Measurements from ENCODE around the gene PIGQ. TPM values are rescaled to one million over a fixed set of nuclear protein-coding genes. Genes with fewer than 3 reads are reported as not detected.

PIGQ gene
- total RNA-seq, 4 donors from 2014 or later = 37.4 to 115 (median 56.0) TPM

GRCh38 chr16:619476-620100 lies 49.8 kb downstream of the PIGQ start:
- H3K36me3 ChIP-seq = no peaks in the 10 kb centered on the region
- no peak overlapping the region for H3K4me3 ChIP-seq
- H3K27me3 ChIP-seq = no peaks in the 10 kb centered on the region
- DNase-seq = no peak
- intact Hi-C loops (cut with DNase I; ENCODE audit: low total_unique reads) (no loop called here), in situ Hi-C loops (cut with MboI; ENCODE audit: low pct_ligation_motif_present in 1 of 4, low pct_unique_long_range_greater_than_20kb in 1 of 4, low sequenced_read_pairs in 3 of 4) (loop anchor here in 1 of 4 donors (25.0 kb wide), 1 partner anchor 107 kb away; no protein-coding TSS in a partner anchor)
- H3K9me3 ChIP-seq = no peaks in the 10 kb centered on the region
- peaks cover 0 to 21% (median 3%) of the 10 kb centered on the region in 4 donors for H3K4me1 ChIP-seq
- WGBS, 2 donors (ENCODE audit: low coverage in 1 of 2) = 90 to 97% methylated on average over 4 to 20 of the region's 20 CpGs
- no peak overlapping the region for H3K27ac ChIP-seq
- TF ChIP-seq EP300 (IDR thresholded peaks at IDR 0.05; ENCODE audit: low read depth) (no peak), POLR2AphosphoS5 (IDR thresholded peaks at IDR 0.05) (no peak), POLR2A (IDR thresholded peaks at IDR 0.05) (no peak), CTCF (IDR thresholded peaks at IDR 0.05) (no peak)

GRCh38 chr16:620700-621525 lies 51.1 kb downstream of the PIGQ start:
- WGBS, 2 donors (ENCODE audit: low coverage in 1 of 2) = 57 to 91% methylated on average over 1 to 23 of the region's 41 CpGs
- Histone ChIP-seq H3K4me3 (no peak overlapping the region), H3K4me1 (peaks cover 0 to 15% (median 3%) of the 10 kb centered on the region in 4 donors), H3K27ac (no peak overlapping the region), H3K27me3 (no peaks in the 10 kb centered on the region), H3K36me3 (no peaks in the 10 kb centered on the region), H3K9me3 (no peaks in the 10 kb centered on the region)
- intact Hi-C loops (cut with DNase I; ENCODE audit: low total_unique reads) (no loop called here), in situ Hi-C loops (cut with MboI; ENCODE audit: low pct_ligation_motif_present in 1 of 4, low pct_unique_long_range_greater_than_20kb in 1 of 4, low sequenced_read_pairs in 3 of 4) (loop anchor here in 1 of 4 donors (25.0 kb wide), 1 partner anchor 109 kb away; no protein-coding TSS in a partner anchor)
- TF ChIP-seq EP300 (IDR thresholded peaks at IDR 0.05; ENCODE audit: low read depth) (no peak), POLR2AphosphoS5 (IDR thresholded peaks at IDR 0.05) (no peak), CTCF (IDR thresholded peaks at IDR 0.05) (no peak), POLR2A (IDR thresholded peaks at IDR 0.05) (no peak)
- DNase-seq = no peak

- H3K27ac ChIP-seq = peak overlapping the region in 3 of 4 donors; percentile 41 to 75 (median 46)
- H3K27me3 ChIP-seq = no peaks in the 10 kb centered on the region
- DNase-seq = no peak
- H3K9me3 ChIP-seq = no peaks in the 10 kb centered on the region
- in situ Hi-C loops (cut with MboI; ENCODE audit: low pct_ligation_motif_present in 1 of 4, low pct_unique_long_range_greater_than_20kb in 1 of 4, low sequenced_read_pairs in 3 of 4) (loop anchor here in 1 of 4 donors (25.0 kb wide), 1 partner anchor 109 kb away; no protein-coding TSS in a partner anchor), intact Hi-C loops (cut with DNase I; ENCODE audit: low total_unique reads) (no loop called here)
- 85% methylated on average over 21 of the region's 21 CpGs; no CpG with 5 or more reads in 1 of the 2 donors for WGBS, 2 donors (ENCODE audit: low coverage in 1 of 2)
- no peak overlapping the region for H3K4me3 ChIP-seq
- TF ChIP-seq POLR2A (IDR thresholded peaks at IDR 0.05) (no peak), CTCF (IDR thresholded peaks at IDR 0.05) (no peak), POLR2AphosphoS5 (IDR thresholded peaks at IDR 0.05) (no peak), EP300 (IDR thresholded peaks at IDR 0.05; ENCODE audit: low read depth) (no peak)
- no peaks in the 10 kb centered on the region for H3K36me3 ChIP-seq
- H3K4me1 ChIP-seq = peaks cover 0 to 10% (median 3%) of the 10 kb centered on the region in 4 donors
Observed at GRCh38 chr16:621526-622105, 51.8 kb downstream of the PIGQ start.

GRCh38 chr16:622920-623280 lies 53.1 kb downstream of the PIGQ start:
- 90 to 91% methylated on average over 9 to 17 of the region's 17 CpGs for WGBS, 2 donors (ENCODE audit: low coverage in 1 of 2)
- no peaks in the 10 kb centered on the region for H3K9me3 ChIP-seq
- intact Hi-C loops (cut with DNase I; ENCODE audit: low total_unique reads) = no loop called here
- TF ChIP-seq POLR2AphosphoS5 (IDR thresholded peaks at IDR 0.05) (no peak), POLR2A (IDR thresholded peaks at IDR 0.05) (no peak), CTCF (IDR thresholded peaks at IDR 0.05) (no peak), EP300 (IDR thresholded peaks at IDR 0.05; ENCODE audit: low read depth) (no peak)
- in situ Hi-C loops (cut with MboI; ENCODE audit: low pct_ligation_motif_present in 1 of 4, low pct_unique_long_range_greater_than_20kb in 1 of 4, low sequenced_read_pairs in 3 of 4) = loop anchor here in 1 of 4 donors (25.0 kb wide), 1 partner anchor 111 kb away; no protein-coding TSS in a partner anchor
- H3K36me3 ChIP-seq = no peaks in the 10 kb centered on the region
- no peaks in the 10 kb centered on the region for H3K27me3 ChIP-seq
- no peak overlapping the region for H3K4me3 ChIP-seq
- peak overlapping the region; percentile 36 to 75 (median 44) for H3K27ac ChIP-seq
- H3K4me1 ChIP-seq = peaks cover 0 to 10% (median 3%) of the 10 kb centered on the region in 4 donors
- DNase-seq = no peak

Data from transverse colon (tissue), 4 donors.